ENCODE data around the gene RRAGC. TPM values are rescaled to one million over a fixed set of nuclear protein-coding genes. Genes with fewer than 3 reads are reported as not detected.

Gene RRAGC, protein sequence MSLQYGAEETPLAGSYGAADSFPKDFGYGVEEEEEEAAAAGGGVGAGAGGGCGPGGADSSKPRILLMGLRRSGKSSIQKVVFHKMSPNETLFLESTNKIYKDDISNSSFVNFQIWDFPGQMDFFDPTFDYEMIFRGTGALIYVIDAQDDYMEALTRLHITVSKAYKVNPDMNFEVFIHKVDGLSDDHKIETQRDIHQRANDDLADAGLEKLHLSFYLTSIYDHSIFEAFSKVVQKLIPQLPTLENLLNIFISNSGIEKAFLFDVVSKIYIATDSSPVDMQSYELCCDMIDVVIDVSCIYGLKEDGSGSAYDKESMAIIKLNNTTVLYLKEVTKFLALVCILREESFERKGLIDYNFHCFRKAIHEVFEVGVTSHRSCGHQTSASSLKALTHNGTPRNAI
- 10.5 to 12.3 TPM (median 11.4 TPM) in 3 replicates for total RNA-seq (2021)
- percentile 79 among the genes with signal in this experiment for Bru-seq, nascent RNA
- long read RNA-seq, experiment 1, transcript RRAGC-201 (7 exons, 2,732 nt): major isoform, 77 of 83 reads
- long read RNA-seq, experiment 1, partial matches to known transcripts: 0 of 83 reads
- long read RNA-seq, experiment 1, other reads (novel, unspliced or antisense): 6 of 83 reads
- long read RNA-seq, experiment 2, transcript RRAGC-201 (7 exons, 2,732 nt): major isoform, 11 of 23 reads
- long read RNA-seq, experiment 2, partial matches to known transcripts: 0 of 23 reads
- long read RNA-seq, experiment 2, other reads (novel, unspliced or antisense): 11 of 23 reads
- long read RNA-seq, experiment 3, transcript RRAGC-201 (7 exons, 2,732 nt): major isoform, 8 of 10 reads
- long read RNA-seq, experiment 3, partial matches to known transcripts: 1 of 10 reads
- long read RNA-seq, experiment 3, other reads (novel, unspliced or antisense): 1 of 10 reads

DNA sequence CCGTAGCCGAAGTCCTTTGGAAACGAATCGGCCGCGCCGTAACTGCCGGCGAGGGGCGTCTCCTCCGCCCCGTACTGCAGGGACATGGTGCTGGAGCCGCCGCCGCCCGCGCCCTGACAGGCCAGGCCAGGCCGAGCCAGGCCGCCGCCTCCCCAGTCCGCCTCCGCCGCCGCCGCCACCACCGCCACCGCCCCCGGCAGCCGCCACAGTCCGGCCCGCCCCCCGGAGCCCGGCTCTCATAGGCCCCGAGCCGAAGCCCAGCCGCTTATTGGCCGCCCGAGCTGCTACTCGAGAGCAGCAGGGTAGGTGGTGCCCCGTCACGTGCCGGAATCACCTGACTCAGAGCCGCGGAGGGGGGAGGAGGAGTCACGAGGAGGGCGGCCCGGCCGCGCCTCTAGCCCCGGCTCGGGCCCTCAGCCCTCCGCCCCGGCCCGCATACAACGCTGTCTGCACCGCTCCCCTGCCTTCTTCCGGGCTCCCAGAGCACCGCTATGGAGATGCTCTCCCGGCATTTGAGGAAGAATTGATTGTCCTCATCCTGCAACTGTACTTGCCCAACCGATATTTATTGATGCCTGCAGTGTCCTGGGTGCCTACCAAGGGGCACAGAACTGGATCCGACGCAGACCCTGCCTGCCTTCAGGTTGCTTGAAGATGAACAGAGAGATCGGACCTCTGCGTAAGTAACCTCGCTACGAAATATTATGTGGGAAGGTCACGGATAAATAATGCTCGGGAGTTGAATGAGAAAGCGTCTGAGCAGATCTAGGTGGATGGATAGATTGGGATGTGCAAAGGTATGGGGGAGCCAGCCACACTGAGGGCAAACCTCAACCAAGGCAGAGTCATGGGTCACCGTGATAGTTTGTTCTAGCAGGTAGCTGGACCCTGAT, at the start of gene RRAGC:
RRAGC (minus strand) TSS at position 212 of the 893 bp plus-strand sequence; CDS start at position 86, 126 bp downstream.
- peak within 1 kb of the TSS; percentile 92 for H3K4me3 Mint-ChIP-seq
- peaks cover 18% of the 10 kb centered on the region for H3K4me1 Mint-ChIP-seq
- ChIA-PET CTCF (interaction anchor here (0.9 to 1.6 kb wide), 2 partner anchors 13 to 239 kb away, joined by 3 to 4 read pairs; no protein-coding TSS in a partner anchor), POLR2A (interaction anchor here (0.6 kb wide), 1 partner anchor 166 kb away, joined by 3 read pairs; the partner anchor contains the start of gene NDUFS5)
- H3K27ac Mint-ChIP-seq: peak within 1 kb of the TSS; percentile 62
- H3K36me3 Mint-ChIP-seq: peaks cover 10% of the 10 kb centered on the region
- ATAC-seq (peak; percentile 99), DNase-seq (ENCODE audit: low spot score) (peak; percentile 99)
- H3K27me3 Mint-ChIP-seq (ENCODE audit: low read depth): no peaks in the 10 kb centered on the region
- H3K9me3 Mint-ChIP-seq: no peaks in the 10 kb centered on the region
- TF ChIP-seq NFYB (CRISPR knock-in tag; conservative IDR thresholded peaks at IDR 0.05; ENCODE audit: low read depth) (peak; percentile 86), TEAD4 (CRISPR knock-in tag; IDR thresholded peaks at IDR 0.05) (0 out of 2 replicates have a peak, but pooled peaks have one; percentile 21), ZNF219 (CRISPR knock-in tag; IDR thresholded peaks at IDR 0.05; ENCODE audit: borderline replicate concordance) (no peak), TEAD1 (CRISPR knock-in tag; IDR thresholded peaks at IDR 0.05) (0 out of 2 replicates have a peak, but pooled peaks have one; percentile 43), ZNF138 (CRISPR knock-in tag; conservative IDR thresholded peaks at IDR 0.05) (no peak), ZNF121 (CRISPR knock-in tag; IDR thresholded peaks at IDR 0.05) (no peak), ETV6 (CRISPR knock-in tag; IDR thresholded peaks at IDR 0.05) (peak; percentile 70), GABPB1 (CRISPR knock-in tag; IDR thresholded peaks at IDR 0.05) (0 out of 2 replicates have a peak, but pooled peaks have one; percentile 13), FOXK1 (CRISPR knock-in tag; IDR thresholded peaks at IDR 0.05) (peak; percentile 77)
- TF ChIP-seq, protein P1, sequence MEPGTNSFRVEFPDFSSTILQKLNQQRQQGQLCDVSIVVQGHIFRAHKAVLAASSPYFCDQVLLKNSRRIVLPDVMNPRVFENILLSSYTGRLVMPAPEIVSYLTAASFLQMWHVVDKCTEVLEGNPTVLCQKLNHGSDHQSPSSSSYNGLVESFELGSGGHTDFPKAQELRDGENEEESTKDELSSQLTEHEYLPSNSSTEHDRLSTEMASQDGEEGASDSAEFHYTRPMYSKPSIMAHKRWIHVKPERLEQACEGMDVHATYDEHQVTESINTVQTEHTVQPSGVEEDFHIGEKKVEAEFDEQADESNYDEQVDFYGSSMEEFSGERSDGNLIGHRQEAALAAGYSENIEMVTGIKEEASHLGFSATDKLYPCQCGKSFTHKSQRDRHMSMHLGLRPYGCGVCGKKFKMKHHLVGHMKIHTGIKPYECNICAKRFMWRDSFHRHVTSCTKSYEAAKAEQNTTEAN (CRISPR knock-in tag; IDR thresholded peaks at IDR 0.05): no peak
- TF ChIP-seq, protein P2, sequence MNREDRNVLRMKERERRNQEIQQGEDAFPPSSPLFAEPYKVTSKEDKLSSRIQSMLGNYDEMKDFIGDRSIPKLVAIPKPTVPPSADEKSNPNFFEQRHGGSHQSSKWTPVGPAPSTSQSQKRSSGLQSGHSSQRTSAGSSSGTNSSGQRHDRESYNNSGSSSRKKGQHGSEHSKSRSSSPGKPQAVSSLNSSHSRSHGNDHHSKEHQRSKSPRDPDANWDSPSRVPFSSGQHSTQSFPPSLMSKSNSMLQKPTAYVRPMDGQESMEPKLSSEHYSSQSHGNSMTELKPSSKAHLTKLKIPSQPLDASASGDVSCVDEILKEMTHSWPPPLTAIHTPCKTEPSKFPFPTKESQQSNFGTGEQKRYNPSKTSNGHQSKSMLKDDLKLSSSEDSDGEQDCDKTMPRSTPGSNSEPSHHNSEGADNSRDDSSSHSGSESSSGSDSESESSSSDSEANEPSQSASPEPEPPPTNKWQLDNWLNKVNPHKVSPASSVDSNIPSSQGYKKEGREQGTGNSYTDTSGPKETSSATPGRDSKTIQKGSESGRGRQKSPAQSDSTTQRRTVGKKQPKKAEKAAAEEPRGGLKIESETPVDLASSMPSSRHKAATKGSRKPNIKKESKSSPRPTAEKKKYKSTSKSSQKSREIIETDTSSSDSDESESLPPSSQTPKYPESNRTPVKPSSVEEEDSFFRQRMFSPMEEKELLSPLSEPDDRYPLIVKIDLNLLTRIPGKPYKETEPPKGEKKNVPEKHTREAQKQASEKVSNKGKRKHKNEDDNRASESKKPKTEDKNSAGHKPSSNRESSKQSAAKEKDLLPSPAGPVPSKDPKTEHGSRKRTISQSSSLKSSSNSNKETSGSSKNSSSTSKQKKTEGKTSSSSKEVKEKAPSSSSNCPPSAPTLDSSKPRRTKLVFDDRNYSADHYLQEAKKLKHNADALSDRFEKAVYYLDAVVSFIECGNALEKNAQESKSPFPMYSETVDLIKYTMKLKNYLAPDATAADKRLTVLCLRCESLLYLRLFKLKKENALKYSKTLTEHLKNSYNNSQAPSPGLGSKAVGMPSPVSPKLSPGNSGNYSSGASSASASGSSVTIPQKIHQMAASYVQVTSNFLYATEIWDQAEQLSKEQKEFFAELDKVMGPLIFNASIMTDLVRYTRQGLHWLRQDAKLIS (CRISPR knock-in tag; IDR thresholded peaks at IDR 0.05; ENCODE audit: borderline replicate concordance): no peak
- TF ChIP-seq, protein P3, sequence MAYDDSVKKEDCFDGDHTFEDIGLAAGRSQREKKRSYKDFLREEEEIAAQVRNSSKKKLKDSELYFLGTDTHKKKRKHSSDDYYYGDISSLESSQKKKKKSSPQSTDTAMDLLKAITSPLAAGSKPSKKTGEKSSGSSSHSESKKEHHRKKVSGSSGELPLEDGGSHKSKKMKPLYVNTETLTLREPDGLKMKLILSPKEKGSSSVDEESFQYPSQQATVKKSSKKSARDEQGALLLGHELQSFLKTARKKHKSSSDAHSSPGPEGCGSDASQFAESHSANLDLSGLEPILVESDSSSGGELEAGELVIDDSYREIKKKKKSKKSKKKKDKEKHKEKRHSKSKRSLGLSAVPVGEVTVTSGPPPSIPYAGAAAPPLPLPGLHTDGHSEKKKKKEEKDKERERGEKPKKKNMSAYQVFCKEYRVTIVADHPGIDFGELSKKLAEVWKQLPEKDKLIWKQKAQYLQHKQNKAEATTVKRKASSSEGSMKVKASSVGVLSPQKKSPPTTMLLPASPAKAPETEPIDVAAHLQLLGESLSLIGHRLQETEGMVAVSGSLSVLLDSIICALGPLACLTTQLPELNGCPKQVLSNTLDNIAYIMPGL (CRISPR knock-in tag; IDR thresholded peaks at IDR 0.05): no peak
- TF ChIP-seq, protein P4, sequence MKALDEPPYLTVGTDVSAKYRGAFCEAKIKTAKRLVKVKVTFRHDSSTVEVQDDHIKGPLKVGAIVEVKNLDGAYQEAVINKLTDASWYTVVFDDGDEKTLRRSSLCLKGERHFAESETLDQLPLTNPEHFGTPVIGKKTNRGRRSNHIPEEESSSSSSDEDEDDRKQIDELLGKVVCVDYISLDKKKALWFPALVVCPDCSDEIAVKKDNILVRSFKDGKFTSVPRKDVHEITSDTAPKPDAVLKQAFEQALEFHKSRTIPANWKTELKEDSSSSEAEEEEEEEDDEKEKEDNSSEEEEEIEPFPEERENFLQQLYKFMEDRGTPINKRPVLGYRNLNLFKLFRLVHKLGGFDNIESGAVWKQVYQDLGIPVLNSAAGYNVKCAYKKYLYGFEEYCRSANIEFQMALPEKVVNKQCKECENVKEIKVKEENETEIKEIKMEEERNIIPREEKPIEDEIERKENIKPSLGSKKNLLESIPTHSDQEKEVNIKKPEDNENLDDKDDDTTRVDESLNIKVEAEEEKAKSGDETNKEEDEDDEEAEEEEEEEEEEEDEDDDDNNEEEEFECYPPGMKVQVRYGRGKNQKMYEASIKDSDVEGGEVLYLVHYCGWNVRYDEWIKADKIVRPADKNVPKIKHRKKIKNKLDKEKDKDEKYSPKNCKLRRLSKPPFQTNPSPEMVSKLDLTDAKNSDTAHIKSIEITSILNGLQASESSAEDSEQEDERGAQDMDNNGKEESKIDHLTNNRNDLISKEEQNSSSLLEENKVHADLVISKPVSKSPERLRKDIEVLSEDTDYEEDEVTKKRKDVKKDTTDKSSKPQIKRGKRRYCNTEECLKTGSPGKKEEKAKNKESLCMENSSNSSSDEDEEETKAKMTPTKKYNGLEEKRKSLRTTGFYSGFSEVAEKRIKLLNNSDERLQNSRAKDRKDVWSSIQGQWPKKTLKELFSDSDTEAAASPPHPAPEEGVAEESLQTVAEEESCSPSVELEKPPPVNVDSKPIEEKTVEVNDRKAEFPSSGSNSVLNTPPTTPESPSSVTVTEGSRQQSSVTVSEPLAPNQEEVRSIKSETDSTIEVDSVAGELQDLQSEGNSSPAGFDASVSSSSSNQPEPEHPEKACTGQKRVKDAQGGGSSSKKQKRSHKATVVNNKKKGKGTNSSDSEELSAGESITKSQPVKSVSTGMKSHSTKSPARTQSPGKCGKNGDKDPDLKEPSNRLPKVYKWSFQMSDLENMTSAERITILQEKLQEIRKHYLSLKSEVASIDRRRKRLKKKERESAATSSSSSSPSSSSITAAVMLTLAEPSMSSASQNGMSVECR (CRISPR knock-in tag; IDR thresholded peaks at IDR 0.05; ENCODE audit: borderline replicate concordance): no peak; the same call in 1 of the 2 replicates
- TF ChIP-seq, protein P5, sequence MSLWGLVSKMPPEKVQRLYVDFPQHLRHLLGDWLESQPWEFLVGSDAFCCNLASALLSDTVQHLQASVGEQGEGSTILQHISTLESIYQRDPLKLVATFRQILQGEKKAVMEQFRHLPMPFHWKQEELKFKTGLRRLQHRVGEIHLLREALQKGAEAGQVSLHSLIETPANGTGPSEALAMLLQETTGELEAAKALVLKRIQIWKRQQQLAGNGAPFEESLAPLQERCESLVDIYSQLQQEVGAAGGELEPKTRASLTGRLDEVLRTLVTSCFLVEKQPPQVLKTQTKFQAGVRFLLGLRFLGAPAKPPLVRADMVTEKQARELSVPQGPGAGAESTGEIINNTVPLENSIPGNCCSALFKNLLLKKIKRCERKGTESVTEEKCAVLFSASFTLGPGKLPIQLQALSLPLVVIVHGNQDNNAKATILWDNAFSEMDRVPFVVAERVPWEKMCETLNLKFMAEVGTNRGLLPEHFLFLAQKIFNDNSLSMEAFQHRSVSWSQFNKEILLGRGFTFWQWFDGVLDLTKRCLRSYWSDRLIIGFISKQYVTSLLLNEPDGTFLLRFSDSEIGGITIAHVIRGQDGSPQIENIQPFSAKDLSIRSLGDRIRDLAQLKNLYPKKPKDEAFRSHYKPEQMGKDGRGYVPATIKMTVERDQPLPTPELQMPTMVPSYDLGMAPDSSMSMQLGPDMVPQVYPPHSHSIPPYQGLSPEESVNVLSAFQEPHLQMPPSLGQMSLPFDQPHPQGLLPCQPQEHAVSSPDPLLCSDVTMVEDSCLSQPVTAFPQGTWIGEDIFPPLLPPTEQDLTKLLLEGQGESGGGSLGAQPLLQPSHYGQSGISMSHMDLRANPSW (CRISPR knock-in tag; conservative IDR thresholded peaks at IDR 0.05; ENCODE audit: low read depth): no peak
- TF ChIP-seq, protein P6, sequence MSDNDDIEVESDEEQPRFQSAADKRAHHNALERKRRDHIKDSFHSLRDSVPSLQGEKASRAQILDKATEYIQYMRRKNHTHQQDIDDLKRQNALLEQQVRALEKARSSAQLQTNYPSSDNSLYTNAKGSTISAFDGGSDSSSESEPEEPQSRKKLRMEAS (CRISPR knock-in tag; IDR thresholded peaks at IDR 0.05): peak; percentile 72
- TF ChIP-seq, protein P7, sequence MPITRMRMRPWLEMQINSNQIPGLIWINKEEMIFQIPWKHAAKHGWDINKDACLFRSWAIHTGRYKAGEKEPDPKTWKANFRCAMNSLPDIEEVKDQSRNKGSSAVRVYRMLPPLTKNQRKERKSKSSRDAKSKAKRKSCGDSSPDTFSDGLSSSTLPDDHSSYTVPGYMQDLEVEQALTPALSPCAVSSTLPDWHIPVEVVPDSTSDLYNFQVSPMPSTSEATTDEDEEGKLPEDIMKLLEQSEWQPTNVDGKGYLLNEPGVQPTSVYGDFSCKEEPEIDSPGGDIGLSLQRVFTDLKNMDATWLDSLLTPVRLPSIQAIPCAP (CRISPR knock-in tag; IDR thresholded peaks at IDR 0.05): no peak
